Transverse colon (tissue), 4 donors: ENCODE data around the gene ARMC8.

Experiments used
- CTCF ChIP-seq, 5 experiments: fragments of 200-600 bp in 3 of 5; fragments of 450-650 bp in 2 of 5; sonication (generic) in 3 of 5; IDR thresholded peaks; 1 replicate in 2 of 5; 2 replicates in 3 of 5; pipeline ENCODE4 v1.5.1; 2016 to 2017; ENCODE audit warnings: antibody characterized with exemption in 5 of 5, inconsistent platforms in 3 of 5, mild to moderate bottlenecking in 2 of 5, moderate library complexity in 1 of 5
- POLR2A ChIP-seq: fragments of 450-650 bp; IDR thresholded peaks from one replicate; pipeline ENCODE4 v1.6.1; 2016; ENCODE audit warnings: antibody characterized with exemption, mild to moderate bottlenecking, moderate library complexity
- POLR2AphosphoS5 ChIP-seq, 3 donors: sonication (generic); formaldehyde crosslinking; IDR thresholded peaks; one replicate each; pipeline ENCODE4 v1.6.1; 2016; ENCODE audit warnings: antibody characterized with exemption in 3 of 3

- TF ChIP-seq POLR2AphosphoS5 (IDR thresholded peaks at IDR 0.05) (no peak), POLR2A (no peak), CTCF (IDR thresholded peaks at IDR 0.05) (no peak)
Measured at GRCh38 chr3:138234401-138235179, 47.5 kb downstream of the ARMC8 start.
